GM21447 (cell line): ENCODE results near the gene SLC9A1.
"Not testable (repeated sequence)": the region's sequence is repeated elsewhere in the genome, so short reads cannot be mapped to it uniquely, and the experiment has no call there.

Source experiments
- ATAC-seq: cut with Tn5 transposase; IDR thresholded peaks from one replicate; pipeline ENCODE4 v1.9.1; 2021; ENCODE audit not compliant: unreplicated experiment

The SLC9A1 gene

DNA sequence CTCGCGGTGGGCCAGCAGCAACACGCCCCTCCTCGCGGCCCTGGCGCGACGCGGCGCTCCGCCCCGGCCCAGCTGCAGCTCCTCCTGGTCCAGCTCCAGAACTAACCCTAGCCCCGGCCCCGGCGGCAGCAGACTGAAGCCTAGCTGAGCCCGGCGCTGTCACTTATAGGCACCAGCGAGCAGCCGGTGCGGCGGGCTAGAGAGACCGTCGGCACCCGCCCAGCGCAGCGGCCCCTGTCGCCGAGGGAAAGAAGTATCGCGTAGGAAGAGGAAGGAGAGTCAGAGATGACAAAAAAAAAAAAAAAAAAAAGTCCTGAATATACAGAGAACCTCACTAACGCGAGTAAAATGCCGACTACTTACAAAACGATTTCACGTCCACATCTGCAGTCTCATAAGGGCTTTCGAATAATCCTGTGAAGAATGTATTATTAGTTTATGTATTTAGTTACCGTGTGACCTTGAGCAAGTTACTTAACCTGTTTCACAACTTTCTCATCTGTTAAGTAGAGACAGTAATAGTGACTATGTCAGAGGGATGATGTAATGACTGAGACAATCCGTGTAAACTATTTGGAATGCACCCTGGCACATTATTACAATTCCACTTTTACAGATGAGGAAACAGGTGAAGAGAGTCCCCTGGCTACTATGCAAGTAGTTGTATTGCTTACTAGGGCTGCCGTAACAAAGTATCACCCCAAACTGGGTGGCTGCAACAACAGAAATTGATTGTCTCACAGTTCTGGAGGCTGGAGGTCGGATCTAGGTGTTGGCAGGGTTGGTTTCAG is at the start of gene SLC9A1:
Gene SLC9A1, minus strand, starts transcription at position 135 of the 791 bp plus-strand sequence. CDS start 791 bp downstream, outside the sequence.
- ATAC-seq: peak; percentile 69

DNA sequence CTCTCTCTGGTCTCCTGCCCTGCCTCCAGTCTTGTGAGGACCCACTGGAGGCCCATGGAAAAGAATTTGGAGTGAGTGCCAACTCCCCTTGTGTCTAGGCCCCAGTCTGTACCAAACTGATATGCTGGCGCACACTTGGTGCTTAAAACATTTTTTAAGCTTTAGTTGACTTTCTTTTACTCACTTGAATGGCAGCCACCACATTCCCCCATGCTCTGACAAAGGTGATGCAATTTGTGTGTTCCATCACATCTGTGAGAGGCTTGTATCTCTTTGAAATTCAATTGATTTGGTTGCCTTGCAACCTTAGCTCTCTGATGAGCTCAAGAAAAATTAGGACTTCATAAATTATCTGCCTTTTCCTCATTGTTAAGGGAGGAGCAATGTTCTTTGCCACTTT is 49.0 kb upstream of the SLC9A1 start:
- no peak for ATAC-seq

GRCh38 chr1:27201295-27201694 is 46.4 kb upstream of the SLC9A1 start:
- ATAC-seq: no peak

GRCh38 chr1:27193194-27193593 is 38.3 kb upstream of the SLC9A1 start:
- ATAC-seq: no peak

DNA sequence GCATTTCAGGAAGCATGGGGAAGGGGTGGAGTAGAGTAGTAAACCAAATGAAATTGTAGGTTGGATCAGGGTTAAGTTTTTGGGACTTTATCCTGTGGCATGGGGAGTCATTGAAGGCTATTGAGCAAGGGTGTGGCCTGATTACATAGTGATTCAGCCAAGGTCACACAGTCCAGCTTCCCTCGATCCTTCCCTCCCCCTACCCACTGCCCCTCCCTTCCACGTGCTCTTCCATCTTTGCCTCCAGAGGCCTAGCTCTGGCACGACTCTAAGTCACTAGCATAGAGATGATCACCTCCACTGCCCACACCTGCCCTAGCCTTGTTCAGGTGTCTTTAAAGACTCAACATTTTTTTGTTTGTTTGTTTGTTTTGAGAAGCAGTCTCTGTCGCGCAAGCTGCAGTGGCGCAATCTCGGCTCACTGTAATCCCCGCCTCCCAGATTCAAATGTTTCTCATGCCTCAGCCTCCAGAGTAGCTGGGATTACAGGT is 37.2 kb upstream of the SLC9A1 start:
- ATAC-seq: no peak

- not testable (repeated sequence) for ATAC-seq
These were observed 29.7 kb upstream of the SLC9A1 start for GRCh38 chr1:27184665-27185064.

- ATAC-seq: no peak
These were observed 25.1 kb upstream of the SLC9A1 start for GRCh38 chr1:27179979-27180378.

DNA sequence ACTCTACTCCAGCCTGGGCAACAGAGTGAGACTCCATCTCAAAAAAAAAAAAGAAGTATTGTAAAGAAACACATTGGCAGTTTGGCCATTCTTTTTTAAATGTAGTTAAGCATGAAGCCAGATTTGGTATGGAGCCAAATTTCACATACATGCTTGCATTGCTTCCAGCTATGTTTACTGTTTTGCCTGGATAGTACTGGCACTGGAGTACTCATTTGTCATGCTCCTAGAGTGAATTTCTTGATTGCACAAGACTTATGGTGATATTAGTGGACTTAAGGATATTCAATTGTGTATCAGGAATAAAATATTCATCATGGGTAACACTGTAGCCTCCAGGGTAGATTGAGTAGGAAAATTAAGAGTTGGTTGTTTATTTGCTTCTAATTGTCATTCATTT is 24.5 kb upstream of the SLC9A1 start:
- no peak for ATAC-seq

GRCh38 chr1:27176954-27177353 is 22.0 kb upstream of the SLC9A1 start:
- ATAC-seq: no peak

DNA sequence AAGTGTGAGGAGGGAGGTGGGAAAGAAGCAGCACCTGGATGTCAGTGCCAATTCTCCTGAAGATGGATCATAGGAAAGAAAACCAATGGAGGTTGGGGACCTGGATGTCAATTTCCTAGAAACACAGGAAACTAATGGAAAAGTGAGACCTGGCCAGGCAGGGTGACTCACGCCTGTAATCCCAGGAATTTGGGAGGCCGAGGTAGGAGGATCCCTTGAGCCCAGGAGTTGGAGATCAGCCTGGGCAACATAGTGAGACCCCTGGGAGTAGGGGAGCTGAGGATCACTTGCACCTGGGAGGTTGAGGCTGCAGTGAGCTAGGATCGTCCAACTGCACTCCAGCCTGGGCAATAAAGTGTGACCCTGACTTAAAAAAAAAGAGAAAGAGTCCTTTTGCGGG is 21.4 kb upstream of the SLC9A1 start:
- no peak for ATAC-seq

- not testable (repeated sequence) for ATAC-seq
These were observed 18.1 kb upstream of the SLC9A1 start for GRCh38 chr1:27172992-27173391.

DNA sequence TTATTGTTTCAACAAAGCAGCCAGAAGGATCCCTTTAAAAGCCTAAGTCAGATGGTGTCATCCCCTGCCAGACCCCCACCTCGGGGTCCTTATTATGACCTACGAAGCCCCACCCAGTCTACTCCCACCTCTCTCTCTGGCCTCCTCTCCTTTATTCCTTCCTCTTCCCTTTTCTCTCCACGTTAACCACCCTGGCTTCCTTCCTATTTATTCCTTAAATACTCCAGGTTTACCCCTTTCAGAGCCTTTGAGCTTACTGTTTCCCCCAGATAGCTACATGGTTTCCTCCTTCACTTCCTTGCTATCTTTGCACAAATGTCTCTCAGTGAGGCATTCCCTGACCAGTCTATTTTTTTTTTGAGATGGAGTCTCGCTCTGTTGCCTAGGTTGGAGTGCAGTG is 12.0 kb upstream of the SLC9A1 start:
- no peak for ATAC-seq

DNA sequence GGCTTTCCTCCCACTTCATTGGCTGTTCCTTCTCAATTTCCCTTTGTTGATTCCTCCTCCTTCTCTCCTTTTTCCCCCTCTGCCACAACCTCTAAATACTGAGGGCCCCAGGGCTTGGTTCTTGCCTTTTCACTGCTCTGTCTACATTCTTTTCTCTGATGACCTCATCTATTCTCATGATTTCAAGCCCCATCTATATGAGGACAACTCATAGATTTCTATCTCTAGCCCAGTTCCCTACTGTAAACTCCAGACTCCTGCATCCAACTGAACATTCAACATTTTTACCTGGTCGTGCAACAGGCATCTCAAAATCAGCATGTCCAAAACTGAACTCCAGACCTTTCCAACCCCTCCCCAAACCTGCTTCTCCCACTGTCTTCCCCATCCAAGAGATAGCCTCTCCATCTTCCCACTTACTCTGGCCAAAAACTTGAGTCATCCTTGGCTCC is 11.5 kb upstream of the SLC9A1 start:
- no peak for ATAC-seq

GRCh38 chr1:27163093-27163492 is 8.2 kb upstream of the SLC9A1 start:
- ATAC-seq: no peak

GRCh38 chr1:27162090-27162489 is 7.2 kb upstream of the SLC9A1 start:
- no peak for ATAC-seq

- no peak for ATAC-seq
These were observed 6.7 kb upstream of the SLC9A1 start for GRCh38 chr1:27161594-27161993.

DNA sequence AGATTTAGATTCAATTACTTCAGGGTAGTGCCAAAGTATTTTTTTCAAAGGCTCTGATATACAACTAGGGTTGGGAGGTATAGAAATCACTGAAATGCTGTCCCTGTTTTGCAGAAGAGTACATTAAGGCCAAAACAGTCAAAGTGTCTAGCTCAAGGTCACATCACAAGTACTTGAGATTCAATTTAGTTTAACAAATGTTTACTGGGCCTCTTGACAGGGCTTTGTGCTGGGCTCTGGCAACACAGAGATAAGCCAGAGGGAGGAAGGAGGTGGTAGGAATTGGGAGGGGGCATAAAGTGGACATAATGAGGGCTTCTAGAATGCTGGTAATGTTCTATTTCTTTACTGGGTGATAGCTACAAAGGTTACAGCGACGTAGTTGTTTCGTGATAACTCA is 2.3 kb upstream of the SLC9A1 start:
- no peak for ATAC-seq

DNA sequence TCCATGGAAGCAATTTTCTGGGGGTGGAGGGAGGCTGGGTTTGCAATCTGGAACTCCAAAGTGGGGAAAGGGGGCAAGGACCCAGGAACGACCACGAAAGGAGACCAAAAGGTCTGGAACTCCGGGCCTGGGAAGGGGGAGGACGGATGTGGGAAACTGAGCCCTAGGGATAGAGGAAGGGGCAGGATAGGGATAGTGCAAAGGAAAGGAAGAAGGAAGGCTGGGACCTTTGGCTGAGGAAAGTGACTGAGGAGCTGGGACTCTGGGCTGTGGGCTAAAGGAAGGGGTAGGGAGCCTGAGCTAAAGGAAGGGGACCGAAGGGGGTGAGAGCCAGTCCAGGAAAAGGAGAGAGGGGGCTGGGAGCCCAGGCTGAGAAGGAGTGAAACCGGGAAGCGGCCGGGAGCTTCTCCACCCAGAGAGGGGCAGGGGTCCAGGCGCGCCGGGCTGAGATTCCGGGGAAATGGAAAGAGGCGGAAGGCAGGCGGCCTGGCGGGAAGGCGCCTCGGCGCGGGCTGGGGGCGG is 395 bp downstream of the SLC9A1 start:
- ATAC-seq: peak; percentile 21

GRCh38 chr1:27153927-27154358 is 982 bp downstream of the SLC9A1 start:
- ATAC-seq: no peak

DNA sequence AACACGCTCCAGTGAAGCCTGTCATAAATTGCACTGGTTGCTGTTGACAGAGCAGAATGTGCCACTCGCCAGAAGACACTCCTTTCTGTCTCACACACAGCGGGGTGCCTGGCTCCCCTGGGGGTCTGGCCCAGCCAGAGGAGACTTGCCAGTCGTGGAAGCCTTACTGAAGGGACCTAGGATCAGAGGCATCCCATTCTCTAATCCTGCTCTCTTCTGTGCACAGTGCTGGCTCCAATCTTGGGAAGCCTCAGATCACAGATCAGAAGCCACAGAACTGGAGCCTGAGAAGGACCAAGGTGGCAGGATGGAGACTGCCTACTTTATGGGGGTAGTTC is 1.4 kb downstream of the SLC9A1 start:
- ATAC-seq: no peak

GRCh38 chr1:27152829-27153548 is 1.9 kb downstream of the SLC9A1 start:
- ATAC-seq: no peak
